WTC11 (cell line): ENCODE measurements around the gene ABHD6. TPM values are rescaled to one million over a fixed set of nuclear protein-coding genes. Genes with fewer than 3 reads are reported as not detected.

Experiments used
- ATAC-seq: fragments of 200-7000 bp; cut with Tn5 transposase; 2 replicates; pipeline ENCODE4 v1.10.0; 2021; ENCODE audit warnings: mild to moderate bottlenecking, moderate library complexity
- CTCF ChIA-PET: fragments of 300-600 bp; sonication (Branson Sonifier 250); formaldehyde crosslinking; loops from one replicate; lab custom pipeline; 2021; ENCODE audit warnings: antibody characterized with exemption; lab: Charles Lee
- POLR2A ChIA-PET: fragments of 350-600 bp; sonication (Branson Sonifier 250); formaldehyde crosslinking; loops from one replicate; lab custom pipeline; 2021; ENCODE audit warnings: antibody characterized with exemption; lab: Charles Lee
- DNase-seq: peaks from one replicate; pipeline ENCODE4 v3.0.0; 2021; ENCODE audit warnings: low spot score
- H3K27ac Mint-ChIP-seq: 2 replicates; pipeline ENCODE4 v1.8.0; 2021; ENCODE audit warnings: mixed read lengths
- H3K27me3 Mint-ChIP-seq: 2 replicates; pipeline ENCODE4 v1.8.0; 2021; ENCODE audit warnings: low read depth, mild to moderate bottlenecking, moderate library complexity, mixed read lengths
- H3K36me3 Mint-ChIP-seq: 2 replicates; pipeline ENCODE4 v1.8.0; 2021; ENCODE audit warnings: mixed read lengths
- H3K4me1 Mint-ChIP-seq: 2 replicates; pipeline ENCODE4 v1.8.0; 2022; ENCODE audit warnings: mixed read lengths
- H3K4me3 Mint-ChIP-seq: 2 replicates; pipeline ENCODE4 v1.8.0; 2021; ENCODE audit warnings: mild to moderate bottlenecking, moderate library complexity, mixed read lengths
- H3K9me3 Mint-ChIP-seq: 2 replicates; pipeline ENCODE4 v1.8.0; 2021; ENCODE audit warnings: mixed read lengths
- CBFB ChIP-seq: sonication (generic); formaldehyde crosslinking; IDR thresholded peaks from 2 replicates; pipeline ENCODE4 v1.8.1; 2022; ENCODE audit warnings: mild to moderate bottlenecking, low read depth, missing genetic modification reagents
- CREM ChIP-seq: sonication (generic); formaldehyde crosslinking; IDR thresholded peaks from 2 replicates; pipeline ENCODE4 v1.8.1; 2022; ENCODE audit warnings: mild to moderate bottlenecking, missing genetic modification reagents, moderate library complexity
- CTCF ChIP-seq: fragments of 200-600 bp; IDR thresholded peaks from 2 replicates; pipeline ENCODE4 v1.8.0; 2022; ENCODE audit warnings: antibody characterized with exemption
- ETV6 ChIP-seq: sonication (generic); formaldehyde crosslinking; IDR thresholded peaks from 2 replicates; pipeline ENCODE4 v1.8.1; 2022; ENCODE audit warnings: mild to moderate bottlenecking, missing genetic modification reagents
- FOXJ3 ChIP-seq: sonication (generic); formaldehyde crosslinking; IDR thresholded peaks from 2 replicates; pipeline ENCODE4 v1.9.0; 2021; ENCODE audit warnings: missing genetic modification reagents, mild to moderate bottlenecking, borderline replicate concordance
- FOXP4 ChIP-seq: sonication (generic); formaldehyde crosslinking; IDR thresholded peaks from 2 replicates; pipeline ENCODE4 v1.8.0; 2022; ENCODE audit warnings: mild to moderate bottlenecking, missing genetic modification reagents
- IRF2 ChIP-seq: sonication (generic); formaldehyde crosslinking; IDR thresholded peaks from 2 replicates; pipeline ENCODE4 v1.8.0; 2022; ENCODE audit warnings: low read depth, missing genetic modification reagents, borderline replicate concordance
- NFE2L1 ChIP-seq: sonication (generic); formaldehyde crosslinking; IDR thresholded peaks from 2 replicates; pipeline ENCODE4 v1.8.1; 2023; ENCODE audit warnings: missing genetic modification reagents
- NR2C2 ChIP-seq: sonication (generic); formaldehyde crosslinking; IDR thresholded peaks from 2 replicates; pipeline ENCODE4 v1.8.0; 2022; ENCODE audit warnings: mild to moderate bottlenecking, missing genetic modification reagents
- RORB ChIP-seq: fragments of 250-450 bp; sonication (Bioruptor Pico); IDR thresholded peaks from 2 replicates; pipeline ENCODE4 v1.9.0; 2021; ENCODE audit warnings: mild to moderate bottlenecking
- SOX15 ChIP-seq: fragments of 250-450 bp; sonication (Bioruptor Pico); IDR thresholded peaks from 2 replicates; pipeline ENCODE4 v1.9.0; 2021; ENCODE audit warnings: mild to moderate bottlenecking
- SP1 ChIP-seq: sonication (generic); formaldehyde crosslinking; conservative IDR thresholded peaks from 2 replicates; pipeline ENCODE4 v1.8.1; 2022; ENCODE audit warnings: missing genetic modification reagents
- STAT6 ChIP-seq: sonication (generic); formaldehyde crosslinking; conservative IDR thresholded peaks from 2 replicates; pipeline ENCODE4 v1.8.1; 2023; ENCODE audit warnings: mild to moderate bottlenecking, low read depth, missing genetic modification reagents, moderate library complexity
- TCF7 ChIP-seq: sonication (generic); formaldehyde crosslinking; IDR thresholded peaks from 2 replicates; pipeline ENCODE4 v1.8.0; 2022; ENCODE audit warnings: mild to moderate bottlenecking, low read depth, missing genetic modification reagents, moderate library complexity
- TEAD1 ChIP-seq: sonication (generic); formaldehyde crosslinking; IDR thresholded peaks from 2 replicates; pipeline ENCODE4 v1.8.0; 2022; ENCODE audit warnings: mild to moderate bottlenecking, missing genetic modification reagents
- TP53 ChIP-seq: sonication (generic); formaldehyde crosslinking; IDR thresholded peaks from 2 replicates; pipeline ENCODE4 v1.8.1; 2023; ENCODE audit warnings: mild to moderate bottlenecking, missing genetic modification reagents
- ZNF532 ChIP-seq: fragments of 250-450 bp; sonication (Bioruptor Pico); IDR thresholded peaks from 2 replicates; pipeline ENCODE4 v1.9.0; 2021; ENCODE audit warnings: mild to moderate bottlenecking, borderline replicate concordance
- ZNF671 ChIP-seq: fragments of 250-450 bp; sonication (Bioruptor Pico); IDR thresholded peaks from 2 replicates; pipeline ENCODE4 v1.8.0; 2021; ENCODE audit warnings: mild to moderate bottlenecking
- total RNA-seq: library from RNA; stranded (reverse); gene quantifications from 3 replicates; pipeline ENCODE4 v1.2.3, GENCODE V29; 2021
- TF ChIP-seq, protein P1 (sequence below): sonication (generic); formaldehyde crosslinking; IDR thresholded peaks from 2 replicates; pipeline ENCODE4 v1.8.1; 2023; ENCODE audit warnings: mild to moderate bottlenecking, missing genetic modification reagents, moderate library complexity
- TF ChIP-seq, protein P2 (sequence below): fragments of 250-450 bp; sonication (Bioruptor Pico); IDR thresholded peaks from 2 replicates; pipeline ENCODE4 v1.8.0; 2021; ENCODE audit warnings: mild to moderate bottlenecking
- TF ChIP-seq, protein P3 (sequence below): fragments of 250-450 bp; sonication (Bioruptor Pico); IDR thresholded peaks from 2 replicates; pipeline ENCODE4 v1.9.0; 2021; ENCODE audit warnings: moderate library complexity, mild to moderate bottlenecking, inconsistent platforms, borderline replicate concordance

ABHD6 gene
- total RNA-seq, 1 experiment from 2014 or later = 5.4 TPM

- H3K27me3 Mint-ChIP-seq = no peaks in the 10 kb centered on the region; the same call in 1 of the 2 replicates
- no peak overlapping the region for H3K27ac Mint-ChIP-seq
- POLR2A ChIA-PET = no interaction called here
- H3K4me1 Mint-ChIP-seq = peaks cover 8% of the 10 kb centered on the region
- no peak for ATAC-seq
- no peak for TF ChIP-seq ZNF532 (CRISPR knock-in tag)
- TF ChIP-seq, protein P1, sequence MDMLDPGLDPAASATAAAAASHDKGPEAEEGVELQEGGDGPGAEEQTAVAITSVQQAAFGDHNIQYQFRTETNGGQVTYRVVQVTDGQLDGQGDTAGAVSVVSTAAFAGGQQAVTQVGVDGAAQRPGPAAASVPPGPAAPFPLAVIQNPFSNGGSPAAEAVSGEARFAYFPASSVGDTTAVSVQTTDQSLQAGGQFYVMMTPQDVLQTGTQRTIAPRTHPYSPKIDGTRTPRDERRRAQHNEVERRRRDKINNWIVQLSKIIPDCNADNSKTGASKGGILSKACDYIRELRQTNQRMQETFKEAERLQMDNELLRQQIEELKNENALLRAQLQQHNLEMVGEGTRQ = no peak
- TF ChIP-seq SP1 (CRISPR knock-in tag) = no peak
- no peak for TF ChIP-seq STAT6 (CRISPR knock-in tag)
- TF ChIP-seq, protein P2, sequence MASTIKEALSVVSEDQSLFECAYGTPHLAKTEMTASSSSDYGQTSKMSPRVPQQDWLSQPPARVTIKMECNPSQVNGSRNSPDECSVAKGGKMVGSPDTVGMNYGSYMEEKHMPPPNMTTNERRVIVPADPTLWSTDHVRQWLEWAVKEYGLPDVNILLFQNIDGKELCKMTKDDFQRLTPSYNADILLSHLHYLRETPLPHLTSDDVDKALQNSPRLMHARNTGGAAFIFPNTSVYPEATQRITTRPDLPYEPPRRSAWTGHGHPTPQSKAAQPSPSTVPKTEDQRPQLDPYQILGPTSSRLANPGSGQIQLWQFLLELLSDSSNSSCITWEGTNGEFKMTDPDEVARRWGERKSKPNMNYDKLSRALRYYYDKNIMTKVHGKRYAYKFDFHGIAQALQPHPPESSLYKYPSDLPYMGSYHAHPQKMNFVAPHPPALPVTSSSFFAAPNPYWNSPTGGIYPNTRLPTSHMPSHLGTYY (CRISPR knock-in tag) = no peak
- no peak for TF ChIP-seq CBFB (CRISPR knock-in tag)
- TF ChIP-seq FOXP4 (CRISPR knock-in tag) = no peak
- TF ChIP-seq IRF2 (CRISPR knock-in tag) = no peak
- no peak for TF ChIP-seq SOX15 (CRISPR knock-in tag)
- TF ChIP-seq TEAD1 (CRISPR knock-in tag) = no peak
- TF ChIP-seq ZNF671 (CRISPR knock-in tag) = no peak
- TF ChIP-seq ETV6 (CRISPR knock-in tag) = no peak
- TF ChIP-seq NR2C2 (CRISPR knock-in tag) = no peak
- TF ChIP-seq, all 79 proteins: peak for 0
- DNase-seq = no peak
- no peaks in the 10 kb centered on the region for H3K9me3 Mint-ChIP-seq
- H3K4me3 Mint-ChIP-seq = no peak overlapping the region
- CTCF ChIA-PET = interaction anchor here (1.0 to 1.5 kb wide), 2 partner anchors 35 kb away, joined by 3 to 4 read pairs; no protein-coding TSS in a partner anchor
- H3K36me3 Mint-ChIP-seq = no peaks in the 10 kb centered on the region
Observed at GRCh38 chr3:58222161-58222724, 15.3 kb upstream of the ABHD6 start.

DNA sequence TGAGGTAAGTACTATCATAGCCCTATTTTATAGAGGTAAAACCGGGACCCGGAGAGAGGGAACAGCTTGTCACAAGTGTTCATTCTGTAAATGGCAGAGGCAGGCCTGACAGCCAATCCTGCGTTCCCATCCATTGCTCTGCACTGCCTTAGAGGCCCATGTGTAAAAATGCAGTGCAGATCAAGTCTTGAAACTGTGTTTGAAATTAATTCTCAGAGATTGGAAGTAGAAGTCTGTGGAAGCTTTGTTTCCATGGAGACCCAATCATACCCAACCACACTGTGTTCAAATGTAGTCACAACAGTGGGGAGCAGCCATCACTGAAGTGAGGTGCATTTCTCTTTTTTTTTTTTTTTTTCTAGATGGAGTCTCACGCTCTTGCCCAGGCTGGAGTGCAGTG is 13.7 kb upstream of the ABHD6 start:
- Mint-ChIP-seq H3K4me1 (peaks cover 5% of the 10 kb centered on the region), H3K27me3 (no peaks in the 10 kb centered on the region; the same call in 1 of the 2 replicates), H3K4me3 (no peak overlapping the region), H3K9me3 (no peaks in the 10 kb centered on the region; the same call in 1 of the 2 replicates), H3K27ac (no peak overlapping the region), H3K36me3 (no peaks in the 10 kb centered on the region)
- POLR2A ChIA-PET = no interaction called here
- ATAC-seq (no peak), DNase-seq (no peak)
- TF ChIP-seq FOXJ3 (CRISPR knock-in tag) (no peak), CREM (no peak), RORB (CRISPR knock-in tag) (no peak), TCF7 (CRISPR knock-in tag) (no peak), TP53 (no peak), CTCF (no peak), IRF2 (CRISPR knock-in tag) (no peak), NFE2L1 (CRISPR knock-in tag) (no peak)
- TF ChIP-seq, protein P3, sequence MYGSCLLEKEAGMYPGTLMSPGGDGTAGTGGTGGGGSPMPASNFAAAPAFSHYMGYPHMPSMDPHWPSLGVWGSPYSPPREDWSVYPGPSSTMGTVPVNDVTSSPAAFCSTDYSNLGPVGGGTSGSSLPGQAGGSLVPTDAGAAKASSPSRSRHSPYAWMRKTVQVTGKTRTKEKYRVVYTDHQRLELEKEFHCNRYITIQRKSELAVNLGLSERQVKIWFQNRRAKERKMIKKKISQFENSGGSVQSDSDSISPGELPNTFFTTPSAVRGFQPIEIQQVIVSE (CRISPR knock-in tag) = no peak
- CTCF ChIA-PET = interaction anchor here (0.8 to 1.5 kb wide), 3 partner anchors 9 to 76 kb away, joined by 4 to 6 read pairs (median 4); no protein-coding TSS in a partner anchor
